ENCODE data around the gene PLS1. TPM values are rescaled to one million over a fixed set of nuclear protein-coding genes. Genes with fewer than 3 reads are reported as not detected.
A peak's percentile ranks its signal among the peaks of the same experiment; 100 is the strongest.
"Not testable (repeated sequence)": the region's sequence is repeated elsewhere in the genome, so short reads cannot be mapped to it uniquely, and the experiment has no call there.

Gene PLS1
- total RNA-seq, 1 experiment from 2014 or later, result 36.1 TPM

- ChIA-PET POLR2A (no interaction called here), CTCF (no interaction called here)
- Histone ChIP-seq H3K4me3 (ENCODE audit: low read depth in 2 of 2, low read length in 2 of 2) (no peak overlapping the region), H3K4me1 (ENCODE audit: control insufficient read depth, insufficient read depth, low read length) (no peaks in the 10 kb centered on the region), H3K27me3 (ENCODE audit: control insufficient read depth, insufficient read depth, low read length) (no peaks in the 10 kb centered on the region), H3K27ac (ENCODE audit: low read length) (no peak overlapping the region), H3K36me3 (ENCODE audit: control insufficient read depth, insufficient read depth, low read length) (peaks cover 11% of the 10 kb centered on the region; the same call in 1 of the 2 replicates), H3K9me3 (ENCODE audit: control insufficient read depth, insufficient read depth, low read depth, low read length) (no peaks in the 10 kb centered on the region)
- ATAC-seq, result peak; percentile 61
- in situ Hi-C loops (cut with HindIII; ENCODE audit: low pct_unique_long_range_greater_than_20kb, low sequenced_read_pairs) (no loop called here), intact Hi-C loops (cut with micrococcal nuclease; ENCODE audit: unreplicated experiment) (no loop called here)
- no TSS peak for BruUV-seq (replicated peaks)
- no peak for DNase-seq (ENCODE audit: low read depth, low spot score)
- TF ChIP-seq TCF7L2 (IDR thresholded peaks at IDR 0.05; ENCODE audit: low read depth, low read length) (no peak), SIN3A (IDR thresholded peaks at IDR 0.05; ENCODE audit: borderline replicate concordance, insufficient read depth, low read depth, low read length) (no peak), POLR2AphosphoS5 (IDR thresholded peaks at IDR 0.05; ENCODE audit: low read depth, low read length) (no peak), CTCF (IDR thresholded peaks at IDR 0.05) (no peak)
- TF ChIP-seq, protein P1, sequence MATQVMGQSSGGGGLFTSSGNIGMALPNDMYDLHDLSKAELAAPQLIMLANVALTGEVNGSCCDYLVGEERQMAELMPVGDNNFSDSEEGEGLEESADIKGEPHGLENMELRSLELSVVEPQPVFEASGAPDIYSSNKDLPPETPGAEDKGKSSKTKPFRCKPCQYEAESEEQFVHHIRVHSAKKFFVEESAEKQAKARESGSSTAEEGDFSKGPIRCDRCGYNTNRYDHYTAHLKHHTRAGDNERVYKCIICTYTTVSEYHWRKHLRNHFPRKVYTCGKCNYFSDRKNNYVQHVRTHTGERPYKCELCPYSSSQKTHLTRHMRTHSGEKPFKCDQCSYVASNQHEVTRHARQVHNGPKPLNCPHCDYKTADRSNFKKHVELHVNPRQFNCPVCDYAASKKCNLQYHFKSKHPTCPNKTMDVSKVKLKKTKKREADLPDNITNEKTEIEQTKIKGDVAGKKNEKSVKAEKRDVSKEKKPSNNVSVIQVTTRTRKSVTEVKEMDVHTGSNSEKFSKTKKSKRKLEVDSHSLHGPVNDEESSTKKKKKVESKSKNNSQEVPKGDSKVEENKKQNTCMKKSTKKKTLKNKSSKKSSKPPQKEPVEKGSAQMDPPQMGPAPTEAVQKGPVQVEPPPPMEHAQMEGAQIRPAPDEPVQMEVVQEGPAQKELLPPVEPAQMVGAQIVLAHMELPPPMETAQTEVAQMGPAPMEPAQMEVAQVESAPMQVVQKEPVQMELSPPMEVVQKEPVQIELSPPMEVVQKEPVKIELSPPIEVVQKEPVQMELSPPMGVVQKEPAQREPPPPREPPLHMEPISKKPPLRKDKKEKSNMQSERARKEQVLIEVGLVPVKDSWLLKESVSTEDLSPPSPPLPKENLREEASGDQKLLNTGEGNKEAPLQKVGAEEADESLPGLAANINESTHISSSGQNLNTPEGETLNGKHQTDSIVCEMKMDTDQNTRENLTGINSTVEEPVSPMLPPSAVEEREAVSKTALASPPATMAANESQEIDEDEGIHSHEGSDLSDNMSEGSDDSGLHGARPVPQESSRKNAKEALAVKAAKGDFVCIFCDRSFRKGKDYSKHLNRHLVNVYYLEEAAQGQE (IDR thresholded peaks at IDR 0.05; ENCODE audit: insufficient read depth in 1 of 2, low read depth in 2 of 2, low read length in 1 of 2), result no peak
Observed at GRCh38 chr3:142568393-142569017, 27.7 kb upstream of the PLS1 start.

GRCh38 chr3:142569422-142569821, 26.8 kb upstream of the PLS1 start:
- DNase-seq (ENCODE audit: low read depth, low spot score); CTCF ChIA-PET; intact Hi-C loops (cut with micrococcal nuclease; ENCODE audit: unreplicated experiment); ATAC-seq; H3K4me1 ChIP-seq (ENCODE audit: control insufficient read depth, insufficient read depth, low read length); H3K9me3 ChIP-seq (ENCODE audit: control insufficient read depth, insufficient read depth, low read depth, low read length); H3K27ac ChIP-seq (ENCODE audit: low read length); BruUV-seq (replicated peaks); H3K36me3 ChIP-seq (ENCODE audit: control insufficient read depth, insufficient read depth, low read length); in situ Hi-C loops (cut with HindIII; ENCODE audit: low pct_unique_long_range_greater_than_20kb, low sequenced_read_pairs); H3K27me3 ChIP-seq (ENCODE audit: control insufficient read depth, insufficient read depth, low read length); H3K4me3 ChIP-seq (ENCODE audit: low read depth in 2 of 2, low read length in 2 of 2): not testable (repeated sequence)
- POLR2A ChIA-PET, result interaction anchor here (0.7 kb wide), 1 partner anchor 19 kb away, joined by 3 read pairs; no protein-coding TSS in a partner anchor

DNA sequence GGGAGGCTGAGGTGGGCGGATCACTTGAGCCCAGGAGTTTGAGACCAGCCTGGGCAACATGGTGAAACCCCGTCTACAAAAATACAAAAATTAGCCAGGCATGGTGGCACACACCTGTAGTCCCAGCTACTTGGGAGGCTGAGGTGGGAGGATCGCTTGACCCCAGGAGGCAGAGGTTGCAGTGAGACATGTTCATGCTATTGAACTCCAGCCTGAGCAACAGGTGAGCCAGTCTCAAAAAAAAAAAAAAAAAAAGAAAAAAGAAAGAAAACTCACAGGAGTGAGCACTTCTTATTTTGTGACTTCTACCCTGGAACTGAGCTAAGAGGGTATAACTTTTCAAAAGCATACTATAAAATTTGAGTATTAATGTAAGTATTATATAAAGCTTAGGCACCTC, 22.0 kb upstream of the PLS1 start:
- H3K4me1 ChIP-seq (ENCODE audit: control insufficient read depth, insufficient read depth, low read length), result peaks cover 20% of the 10 kb centered on the region
- H3K27ac ChIP-seq (ENCODE audit: low read length); H3K27me3 ChIP-seq (ENCODE audit: control insufficient read depth, insufficient read depth, low read length); intact Hi-C loops (cut with micrococcal nuclease; ENCODE audit: unreplicated experiment); in situ Hi-C loops (cut with HindIII; ENCODE audit: low pct_unique_long_range_greater_than_20kb, low sequenced_read_pairs); H3K36me3 ChIP-seq (ENCODE audit: control insufficient read depth, insufficient read depth, low read length); H3K9me3 ChIP-seq (ENCODE audit: control insufficient read depth, insufficient read depth, low read depth, low read length); DNase-seq (ENCODE audit: low read depth, low spot score); H3K4me3 ChIP-seq (ENCODE audit: low read depth in 2 of 2, low read length in 2 of 2); CTCF ChIA-PET; BruUV-seq (replicated peaks); ATAC-seq: not testable (repeated sequence)
- POLR2A ChIA-PET, result interaction anchor here (0.6 kb wide), 1 partner anchor 50 kb away, joined by 9 read pairs; no protein-coding TSS in a partner anchor
